Parathyroid adenoma (tissue), 2 donors: ENCODE results near the gene SETD2.

Source experiments
- H2AFZ ChIP-seq: fragments of 300-600 bp; sonication (generic); one replicate; pipeline ENCODE4 v1.7.0; 2017; ENCODE audit warnings: antibody characterized with exemption, mild to moderate bottlenecking
- H3K27ac ChIP-seq: fragments of 300-600 bp; sonication (generic); one replicate; pipeline ENCODE4 v1.7.0; 2017
- H3K27me3 ChIP-seq: fragments of 300-600 bp; sonication (generic); one replicate; pipeline ENCODE4 v1.7.0; 2017; ENCODE audit warnings: low read length; ENCODE audit not compliant: control insufficient read depth, insufficient read depth
- H3K36me3 ChIP-seq: fragments of 300-600 bp; sonication (generic); one replicate; pipeline ENCODE4 v1.7.0; 2017; ENCODE audit warnings: low read length; ENCODE audit not compliant: control insufficient read depth, insufficient read depth
- H3K4me1 ChIP-seq: fragments of 300-600 bp; sonication (generic); one replicate; pipeline ENCODE4 v1.7.0; 2017; ENCODE audit warnings: control low read depth
- H3K4me2 ChIP-seq: fragments of 300-600 bp; sonication (generic); one replicate; pipeline ENCODE4 v1.7.0; 2017; ENCODE audit warnings: low read length
- H3K4me3 ChIP-seq: fragments of 300-600 bp; sonication (generic); one replicate; pipeline ENCODE4 v1.7.0; 2017; ENCODE audit warnings: low read depth, low read length
- H3K79me2 ChIP-seq: fragments of 300-600 bp; sonication (generic); one replicate; pipeline ENCODE4 v1.7.0; 2017; ENCODE audit warnings: control low read depth
- H3K9ac ChIP-seq: fragments of 300-600 bp; sonication (generic); one replicate; pipeline ENCODE4 v1.7.0; 2017; ENCODE audit warnings: mild to moderate bottlenecking
- H3K9me3 ChIP-seq: fragments of 300-600 bp; sonication (generic); one replicate; pipeline ENCODE4 v1.7.0; 2017; ENCODE audit warnings: low read length; ENCODE audit not compliant: control insufficient read depth
- CTCF ChIP-seq: fragments of 300-600 bp; sonication (generic); IDR thresholded peaks from one replicate; pipeline ENCODE4 v1.7.0; 2017; ENCODE audit warnings: antibody characterized with exemption, mild to moderate bottlenecking
- donor health status: primary hyperparathyroidism.

SETD2 gene

GRCh38 chr3:47159820-47160219 is 4.1 kb downstream of the SETD2 start:
- Histone ChIP-seq H3K4me1 (peaks cover 16% of the 10 kb centered on the region), H3K79me2 (peaks cover 65% of the 10 kb centered on the region), H3K4me3 (no peak overlapping the region), H3K4me2 (no peak overlapping the region), H2AFZ (no peak overlapping the region), H3K36me3 (no peaks in the 10 kb centered on the region), H3K27ac (no peak overlapping the region), H3K9ac (no peak overlapping the region), H3K9me3 (no peaks in the 10 kb centered on the region), H3K27me3 (no peaks in the 10 kb centered on the region)
- no peak for TF ChIP-seq CTCF

- Histone ChIP-seq H3K27ac (no peak overlapping the region), H3K4me3 (no peak overlapping the region), H3K36me3 (no peaks in the 10 kb centered on the region), H3K4me2 (no peak overlapping the region), H3K9me3 (no peaks in the 10 kb centered on the region), H3K9ac (no peak overlapping the region), H3K27me3 (no peaks in the 10 kb centered on the region), H2AFZ (no peak overlapping the region), H3K4me1 (peaks cover 16% of the 10 kb centered on the region), H3K79me2 (peaks cover 82% of the 10 kb centered on the region)
- TF ChIP-seq CTCF = no peak
Measured at GRCh38 chr3:47158208-47158607, 5.7 kb downstream of the SETD2 start.

- no peaks in the 10 kb centered on the region for H3K36me3 ChIP-seq
- no peak overlapping the region for H3K9ac ChIP-seq
- no peaks in the 10 kb centered on the region for H3K27me3 ChIP-seq
- H3K4me3 ChIP-seq = no peak overlapping the region
- no peak overlapping the region for H3K27ac ChIP-seq
- H3K4me2 ChIP-seq = no peak overlapping the region
- TF ChIP-seq CTCF = no peak
- H2AFZ ChIP-seq = no peak overlapping the region
- peaks cover 16% of the 10 kb centered on the region for H3K4me1 ChIP-seq
- no peaks in the 10 kb centered on the region for H3K9me3 ChIP-seq
- peaks cover 70% of the 10 kb centered on the region for H3K79me2 ChIP-seq
Measured at GRCh38 chr3:47156396-47156795, 7.5 kb downstream of the SETD2 start.

GRCh38 chr3:47152578-47152977 is 11.3 kb downstream of the SETD2 start:
- no peak overlapping the region for H3K9ac ChIP-seq
- peaks cover 15% of the 10 kb centered on the region for H3K4me1 ChIP-seq
- no peaks in the 10 kb centered on the region for H3K27me3 ChIP-seq

More at GRCh38 chr3:47152578-47152977, 11.3 kb downstream of the SETD2 start:
- Histone ChIP-seq H3K4me2 (no peak overlapping the region), H3K79me2 (peaks cover 70% of the 10 kb centered on the region), H3K36me3 (no peaks in the 10 kb centered on the region), H3K4me3 (no peak overlapping the region), H3K27ac (peak overlapping the region; percentile 20), H3K9me3 (no peaks in the 10 kb centered on the region), H2AFZ (no peak overlapping the region)
- TF ChIP-seq CTCF = no peak
